ENCODE measurements around the gene GLI2. TPM values are rescaled to one million over a fixed set of nuclear protein-coding genes. Genes with fewer than 3 reads are reported as not detected.
A peak's percentile ranks its signal among the peaks of the same experiment; 100 is the strongest.

Gene GLI2
- total and polyA plus RNA-seq, 9 of the 15 experiments (the other 6 are each of a cell fraction or from before 2014, with no cell fraction given) = 0.24 TPM; not detected in 8

GRCh38 chr2:120694034-120694433 lies 41.6 kb upstream of the GLI2 start:
- DNase-seq (ENCODE audit: extremely low read depth in 1 of 4, low spot score in 3 of 4) (no peak), ATAC-seq (no peak), FAIRE-seq (no peak)
- TF ChIP-seq MAFG (tag; conservative IDR thresholded peaks at IDR 0.05) (0 out of 2 replicates have a peak, but pooled peaks have one; percentile 21), HBP1 (CRISPR knock-in tag; IDR thresholded peaks at IDR 0.05) (no peak), SMAD3 (CRISPR knock-in tag; conservative IDR thresholded peaks at IDR 0.05) (no peak), ZNF316 (IDR thresholded peaks at IDR 0.05) (peak; percentile 50), CBFA2T2 (conservative IDR thresholded peaks at IDR 0.05) (no peak), FOXJ2 (tag; IDR thresholded peaks at IDR 0.05) (no peak), MAFK (IDR thresholded peaks at IDR 0.05; ENCODE audit: low read length) (0 out of 2 replicates have a peak, but pooled peaks have one; percentile 9)
- Histone ChIP-seq H3K4me2 (ENCODE audit: insufficient read depth, low read length) (no peak overlapping the region), H3K9me3 (replicated peaks; ENCODE audit: control insufficient read depth, insufficient read depth, low read depth, low read length) (no peaks in the 10 kb centered on the region), H3K36me3 (ENCODE audit: control insufficient read depth, insufficient read depth, low read length) (no peaks in the 10 kb centered on the region), H3K79me2 (ENCODE audit: control insufficient read depth, insufficient read depth, low read length) (no peaks in the 10 kb centered on the region), H3K9ac (ENCODE audit: insufficient read depth in 1 of 2, low read depth in 2 of 2, low read length in 2 of 2) (no peak overlapping the region), H3K27ac (ENCODE audit: extremely low read depth, low read depth, low read length) (no peak overlapping the region), H4K20me1 (replicated peaks; ENCODE audit: control insufficient read depth, insufficient read depth, low read length) (peaks cover 7% of the 10 kb centered on the region; the same call in 1 of the 2 replicates), H3K4me1 (replicated peaks in 1 of 2; ENCODE audit: control insufficient read depth in 2 of 2, insufficient read depth in 2 of 2, low read length in 2 of 2) (no peaks in the 10 kb centered on the region), H3K9me1 (ENCODE audit: control insufficient read depth, insufficient read depth, low read length) (no peaks in the 10 kb centered on the region), H3K4me3 (no peak overlapping the region), H3K27me3 (ENCODE audit: control insufficient read depth in 2 of 2, insufficient read depth in 2 of 2, low read length in 2 of 2) (peaks cover 17 to 52% of the 10 kb centered on the region in 2 experiments), H2AFZ (ENCODE audit: low read depth, low read length) (no peak overlapping the region)
- POLR2A ChIA-PET = no interaction called here
- WGBS (ENCODE audit: insufficient coverage, low coverage, missing lambda C conversion rate) = 0% methylated on average over 4 of the region's 4 CpGs
- intact Hi-C loops (cut with micrococcal nuclease) (no loop called here), in situ Hi-C loops (cut with MboI) (loop anchor here (25.0 kb wide), 1 partner anchor 643 kb away; no protein-coding TSS in a partner anchor)
- CTCF ChIA-PET (ENCODE audit: low intra/inter-chr PET ratio) = interaction anchor here (0.7 to 4.7 kb wide), 3 partner anchors 190 to 385 kb away, joined by 3 to 57 read pairs (median 5); no protein-coding TSS in a partner anchor
- BruUV-seq (replicated peaks) = no TSS peak

All from K562 (cell line).